ENCODE data around the gene E2F8. TPM values are rescaled to one million over a fixed set of nuclear protein-coding genes. Genes with fewer than 3 reads are reported as not detected.

Gene E2F8
- total and polyA plus RNA-seq, 9 of the 15 experiments (the other 6 are each of a cell fraction or from before 2014, with no cell fraction given): 6.9 to 23.6 (median 12.1) TPM

DNA sequence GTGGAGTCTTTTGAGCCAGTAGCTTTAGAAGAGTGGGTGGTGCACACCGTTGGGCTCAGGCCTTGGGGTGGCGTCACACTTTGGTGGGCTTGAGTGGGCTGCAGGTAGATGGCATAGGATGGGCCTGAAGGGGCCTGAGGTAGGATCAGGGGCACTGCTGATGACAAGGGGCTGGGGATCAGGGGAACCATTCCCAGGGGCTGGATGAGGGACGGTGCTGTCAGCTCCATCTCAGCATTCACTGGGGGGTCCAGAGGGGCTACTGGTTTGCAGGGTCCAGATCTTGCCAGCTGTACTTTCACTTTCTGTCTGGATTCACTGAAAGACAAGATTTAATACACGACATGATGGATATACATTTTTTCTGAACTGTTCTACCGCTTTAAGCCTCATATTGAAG lies 11.1 kb downstream of the E2F8 start:
- no peak overlapping the region for H3K4me2 ChIP-seq (ENCODE audit: insufficient read depth, low read length)
- H3K4me3 ChIP-seq: no peak overlapping the region
- H3K79me2 ChIP-seq (ENCODE audit: control insufficient read depth, insufficient read depth, low read length): no peaks in the 10 kb centered on the region
- no peaks in the 10 kb centered on the region for H3K9me1 ChIP-seq (ENCODE audit: control insufficient read depth, insufficient read depth, low read length)
- no peak overlapping the region for H3K27ac ChIP-seq (ENCODE audit: extremely low read depth, low read depth, low read length)
- 88% methylated on average over 5 of the region's 5 CpGs for WGBS (ENCODE audit: insufficient coverage, low coverage, missing lambda C conversion rate)
- H2AFZ ChIP-seq (ENCODE audit: low read depth, low read length): no peak overlapping the region
- 0 out of 4 replicates have a peak overlapping the region, but pooled peaks of 1 of the 2 experiments have one; percentile 21 for H3K9ac ChIP-seq (ENCODE audit: insufficient read depth in 1 of 2, low read depth in 2 of 2, low read length in 2 of 2)
- no peaks in the 10 kb centered on the region for H3K4me1 ChIP-seq (replicated peaks in 1 of 2; ENCODE audit: control insufficient read depth in 2 of 2, insufficient read depth in 2 of 2, low read length in 2 of 2)
- no peaks in the 10 kb centered on the region for H4K20me1 ChIP-seq (replicated peaks; ENCODE audit: control insufficient read depth, insufficient read depth, low read length)
- TF ChIP-seq POLR2G (IDR thresholded peaks at IDR 0.05; ENCODE audit: low read depth, low read length): peak; percentile 44; the same call in 1 of the 2 replicates
- TF ChIP-seq ETV5 (CRISPR knock-in tag; IDR thresholded peaks at IDR 0.05; ENCODE audit: low read depth): no peak
- TF ChIP-seq ZNF79 (CRISPR knock-in tag; IDR thresholded peaks at IDR 0.05; ENCODE audit: low read depth): no peak
- TF ChIP-seq POLR3A (IDR thresholded peaks at IDR 0.05; ENCODE audit: borderline replicate concordance, extremely low read depth, insufficient read depth, insufficient read length): no peak
- no peak for TF ChIP-seq ZNF76 (CRISPR knock-in tag; IDR thresholded peaks at IDR 0.05; ENCODE audit: borderline replicate concordance)
- ChIA-PET CTCF (ENCODE audit: low intra/inter-chr PET ratio) (no interaction called here), POLR2A (interaction anchor here (0.7 to 1.4 kb wide), 4 partner anchors 9 to 20 kb away, joined by 3 to 4 read pairs (median 4); no protein-coding TSS in a partner anchor)
- no peaks in the 10 kb centered on the region for H3K27me3 ChIP-seq (ENCODE audit: control insufficient read depth in 2 of 2, insufficient read depth in 2 of 2, low read length in 2 of 2)
- ATAC-seq: no peak
- no peak for DNase-seq (ENCODE audit: extremely low read depth in 1 of 4, low spot score in 3 of 4)
- FAIRE-seq: no peak
- in situ Hi-C loops (cut with MboI) (no loop called here), intact Hi-C loops (cut with micrococcal nuclease) (no loop called here)
- no peaks in the 10 kb centered on the region for H3K9me3 ChIP-seq (replicated peaks; ENCODE audit: control insufficient read depth, insufficient read depth, low read depth, low read length)
- BruUV-seq (replicated peaks): no TSS peak
- H3K36me3 ChIP-seq (ENCODE audit: control insufficient read depth, insufficient read depth, low read length): peaks cover 96% of the 10 kb centered on the region

DNA sequence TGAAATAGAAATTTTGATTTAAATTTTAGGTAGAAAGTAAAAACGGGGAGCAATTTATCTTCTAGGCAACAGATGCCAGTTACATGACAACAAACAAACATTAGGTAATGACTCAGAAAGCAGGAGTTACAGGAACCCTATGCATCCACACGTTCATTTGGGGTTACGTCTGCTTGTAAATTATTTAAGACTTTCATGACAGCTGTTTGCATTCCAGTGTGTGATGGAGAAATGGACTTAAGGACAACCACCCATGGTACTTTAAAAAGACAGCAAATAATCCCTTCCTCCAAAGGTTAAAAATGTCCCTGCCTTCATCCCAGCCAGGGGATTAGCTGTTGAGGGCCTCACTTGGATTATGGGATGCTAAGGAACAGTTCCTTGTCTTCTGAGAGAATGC lies 11.8 kb downstream of the E2F8 start:
- WGBS (ENCODE audit: insufficient coverage, low coverage, missing lambda C conversion rate): 80% methylated on average over 3 of the region's 3 CpGs

More for the DNA sequence above, 11.8 kb downstream of the E2F8 start:
- peak; percentile 9; the same call in 1 of the 2 replicates for TF ChIP-seq POLR2AphosphoS5 (IDR thresholded peaks at IDR 0.05; ENCODE audit: control insufficient read depth, insufficient read depth, low read depth, low read length)
- TF ChIP-seq GTF2E2 (tag; IDR thresholded peaks at IDR 0.05): no peak
- DNase-seq (ENCODE audit: extremely low read depth in 1 of 4, low spot score in 3 of 4) (no peak), ATAC-seq (no peak), FAIRE-seq (no peak)
- Histone ChIP-seq H3K4me3 (no peak overlapping the region), H4K20me1 (replicated peaks; ENCODE audit: control insufficient read depth, insufficient read depth, low read length) (no peaks in the 10 kb centered on the region), H3K79me2 (ENCODE audit: control insufficient read depth, insufficient read depth, low read length) (no peaks in the 10 kb centered on the region), H3K9ac (ENCODE audit: insufficient read depth in 1 of 2, low read depth in 2 of 2, low read length in 2 of 2) (no peak overlapping the region), H3K9me1 (ENCODE audit: control insufficient read depth, insufficient read depth, low read length) (no peaks in the 10 kb centered on the region), H2AFZ (ENCODE audit: low read depth, low read length) (no peak overlapping the region), H3K4me2 (ENCODE audit: insufficient read depth, low read length) (no peak overlapping the region), H3K27ac (ENCODE audit: extremely low read depth, low read depth, low read length) (no peak overlapping the region), H3K4me1 (replicated peaks in 1 of 2; ENCODE audit: control insufficient read depth in 2 of 2, insufficient read depth in 2 of 2, low read length in 2 of 2) (no peaks in the 10 kb centered on the region), H3K27me3 (ENCODE audit: control insufficient read depth in 2 of 2, insufficient read depth in 2 of 2, low read length in 2 of 2) (no peaks in the 10 kb centered on the region), H3K9me3 (replicated peaks; ENCODE audit: control insufficient read depth, insufficient read depth, low read depth, low read length) (no peaks in the 10 kb centered on the region), H3K36me3 (ENCODE audit: control insufficient read depth, insufficient read depth, low read length) (peaks cover 95% of the 10 kb centered on the region)
- BruUV-seq (replicated peaks): no TSS peak
- ChIA-PET CTCF (ENCODE audit: low intra/inter-chr PET ratio) (no interaction called here), POLR2A (interaction anchor here (1.3 kb wide), 1 partner anchor 10 kb away, joined by 4 read pairs; no protein-coding TSS in a partner anchor)
- in situ Hi-C loops (cut with MboI): no loop called here
- intact Hi-C loops (cut with micrococcal nuclease): no loop called here

Data from K562 (cell line).